ENCODE data around the gene TUBA1A. TPM values are rescaled to one million over a fixed set of nuclear protein-coding genes. Genes with fewer than 3 reads are reported as not detected.
"Not testable (repeated sequence)": the region's sequence is repeated elsewhere in the genome, so short reads cannot be mapped to it uniquely, and the experiment has no call there.

The TUBA1A gene
- total RNA-seq, 2 donors from 2014 or later, result 166 to 298 TPM

DNA sequence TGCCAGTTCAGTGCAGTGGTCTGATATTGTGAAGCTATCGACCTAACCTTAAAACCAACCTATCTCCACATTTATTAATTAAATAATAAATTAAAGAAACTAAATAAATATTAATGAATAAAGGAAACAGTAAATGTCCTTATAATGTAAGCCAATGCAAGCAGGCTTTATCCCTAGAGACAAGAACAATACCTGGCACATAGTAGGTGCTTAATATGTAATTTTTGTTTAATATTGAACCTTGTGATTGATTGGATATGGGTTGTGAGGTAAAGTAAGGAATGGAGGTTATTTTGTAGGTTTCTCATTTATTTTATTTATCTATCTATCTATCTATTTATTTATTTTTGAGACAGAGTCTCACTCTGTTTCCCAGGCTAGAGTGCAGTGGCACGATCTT lies 49.9 kb downstream of the TUBA1A start:
- H3K4me3 ChIP-seq (ENCODE audit: low read length), result no peak overlapping the region
- H3K36me3 ChIP-seq (ENCODE audit: control insufficient read depth, insufficient read depth, low read length), result no peaks in the 10 kb centered on the region
- Mint-ChIP-seq H3K4me3 (no peak overlapping the region), H3K9me3 (no peaks in the 10 kb centered on the region), H3K36me3 (ENCODE audit: low read depth) (no peaks in the 10 kb centered on the region), H3K27ac (no peak overlapping the region), H3K4me1 (peaks cover 9% of the 10 kb centered on the region), H3K27me3 (ENCODE audit: insufficient read depth) (no peaks in the 10 kb centered on the region)
- no peak overlapping the region for H3K9ac ChIP-seq (ENCODE audit: extremely low read depth, low read length, poor library complexity, severe bottlenecking)
- H3K27ac ChIP-seq (ENCODE audit: low read depth, low read length), result no peak overlapping the region
- no peaks in the 10 kb centered on the region for H3K9me3 ChIP-seq (ENCODE audit: control insufficient read depth, low read length)
- WGBS, 2 experiments (ENCODE audit: insufficient coverage in 1 of 2, insufficient read length in 1 of 2), result 97 to 100% methylated on average over 1 of the region's 2 CpGs
- DNase-seq, result no peak
- no peaks in the 10 kb centered on the region for H3K27me3 ChIP-seq (ENCODE audit: control insufficient read depth, insufficient read depth, low read length, poor library complexity, severe bottlenecking)
- TF ChIP-seq, protein P1, sequence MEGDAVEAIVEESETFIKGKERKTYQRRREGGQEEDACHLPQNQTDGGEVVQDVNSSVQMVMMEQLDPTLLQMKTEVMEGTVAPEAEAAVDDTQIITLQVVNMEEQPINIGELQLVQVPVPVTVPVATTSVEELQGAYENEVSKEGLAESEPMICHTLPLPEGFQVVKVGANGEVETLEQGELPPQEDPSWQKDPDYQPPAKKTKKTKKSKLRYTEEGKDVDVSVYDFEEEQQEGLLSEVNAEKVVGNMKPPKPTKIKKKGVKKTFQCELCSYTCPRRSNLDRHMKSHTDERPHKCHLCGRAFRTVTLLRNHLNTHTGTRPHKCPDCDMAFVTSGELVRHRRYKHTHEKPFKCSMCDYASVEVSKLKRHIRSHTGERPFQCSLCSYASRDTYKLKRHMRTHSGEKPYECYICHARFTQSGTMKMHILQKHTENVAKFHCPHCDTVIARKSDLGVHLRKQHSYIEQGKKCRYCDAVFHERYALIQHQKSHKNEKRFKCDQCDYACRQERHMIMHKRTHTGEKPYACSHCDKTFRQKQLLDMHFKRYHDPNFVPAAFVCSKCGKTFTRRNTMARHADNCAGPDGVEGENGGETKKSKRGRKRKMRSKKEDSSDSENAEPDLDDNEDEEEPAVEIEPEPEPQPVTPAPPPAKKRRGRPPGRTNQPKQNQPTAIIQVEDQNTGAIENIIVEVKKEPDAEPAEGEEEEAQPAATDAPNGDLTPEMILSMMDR (conservative IDR thresholded peaks at IDR 0.05), result no peak
- no peaks in the 10 kb centered on the region for H3K4me1 ChIP-seq (ENCODE audit: control insufficient read depth, insufficient read depth, low read length)

DNA sequence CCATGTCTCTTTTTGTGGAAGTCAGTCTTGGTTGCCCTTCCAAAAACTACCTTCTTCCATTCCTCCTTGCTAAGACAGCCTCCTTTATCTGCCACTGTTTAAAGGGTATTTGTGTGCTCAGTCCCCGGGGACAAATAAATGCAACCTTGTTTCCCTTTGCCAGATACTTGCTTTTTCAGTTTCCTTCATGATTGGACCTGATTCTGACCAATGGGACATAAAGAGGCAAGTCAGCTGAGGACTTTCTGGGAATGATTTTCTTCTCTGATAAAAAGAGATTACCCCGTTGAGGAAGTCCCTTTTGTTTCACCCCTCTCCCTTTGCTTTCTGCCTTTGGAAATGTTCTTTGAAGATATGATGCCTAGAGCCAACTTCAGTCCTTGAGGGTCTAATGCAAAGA lies 50.3 kb downstream of the TUBA1A start:
- H3K9me3 ChIP-seq (ENCODE audit: control insufficient read depth, low read length), result no peaks in the 10 kb centered on the region
- Mint-ChIP-seq H3K27ac (no peak overlapping the region), H3K4me1 (peaks cover 9% of the 10 kb centered on the region), H3K36me3 (ENCODE audit: low read depth) (no peaks in the 10 kb centered on the region), H3K27me3 (ENCODE audit: insufficient read depth) (no peaks in the 10 kb centered on the region), H3K4me3 (no peak overlapping the region), H3K9me3 (no peaks in the 10 kb centered on the region)
- no peak overlapping the region for H3K4me3 ChIP-seq (ENCODE audit: low read length)
- H3K27me3 ChIP-seq (ENCODE audit: control insufficient read depth, insufficient read depth, low read length, poor library complexity, severe bottlenecking), result no peaks in the 10 kb centered on the region
- H3K9ac ChIP-seq (ENCODE audit: extremely low read depth, low read length, poor library complexity, severe bottlenecking), result no peak overlapping the region
- TF ChIP-seq, protein P1 (conservative IDR thresholded peaks at IDR 0.05), result no peak
- 76 to 80% methylated on average over 2 of the region's 2 CpGs for WGBS, 2 experiments (ENCODE audit: insufficient coverage in 1 of 2, insufficient read length in 1 of 2)
- H3K36me3 ChIP-seq (ENCODE audit: control insufficient read depth, insufficient read depth, low read length), result no peaks in the 10 kb centered on the region
- DNase-seq, result no peak
- H3K27ac ChIP-seq (ENCODE audit: low read depth, low read length), result no peak overlapping the region
- no peaks in the 10 kb centered on the region for H3K4me1 ChIP-seq (ENCODE audit: control insufficient read depth, insufficient read depth, low read length)

DNA sequence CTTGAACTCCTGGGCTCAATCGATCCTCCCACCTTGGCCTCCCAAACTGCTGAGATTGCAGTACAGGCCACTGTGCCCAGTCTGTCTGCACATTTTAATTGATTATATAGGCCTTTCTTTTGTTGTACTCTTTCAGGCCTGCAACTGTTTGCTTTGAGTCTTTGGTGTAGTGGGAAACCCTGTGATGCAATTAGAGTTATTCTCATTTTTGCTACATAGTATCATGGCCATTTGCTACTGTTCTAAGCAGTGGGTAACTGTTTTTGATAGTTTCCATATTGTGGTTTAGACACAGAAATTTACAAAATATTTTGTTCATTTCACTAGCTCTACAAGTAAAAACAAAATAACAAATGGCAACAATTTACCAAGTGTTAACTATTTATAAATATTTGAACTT lies 51.4 kb downstream of the TUBA1A start:
- Histone ChIP-seq H3K9me3 (ENCODE audit: control insufficient read depth, low read length) (no peaks in the 10 kb centered on the region), H3K9ac (ENCODE audit: extremely low read depth, low read length, poor library complexity, severe bottlenecking) (no peak overlapping the region), H3K27ac (ENCODE audit: low read depth, low read length) (no peak overlapping the region), H3K4me1 (ENCODE audit: control insufficient read depth, insufficient read depth, low read length) (no peaks in the 10 kb centered on the region), H3K27me3 (ENCODE audit: control insufficient read depth, insufficient read depth, low read length, poor library complexity, severe bottlenecking) (no peaks in the 10 kb centered on the region), H3K4me3 (ENCODE audit: low read length) (no peak overlapping the region), H3K36me3 (ENCODE audit: control insufficient read depth, insufficient read depth, low read length) (no peaks in the 10 kb centered on the region)
- Mint-ChIP-seq H3K9me3 (no peaks in the 10 kb centered on the region), H3K27ac (no peak overlapping the region), H3K36me3 (ENCODE audit: low read depth) (no peaks in the 10 kb centered on the region), H3K27me3 (ENCODE audit: insufficient read depth) (no peaks in the 10 kb centered on the region), H3K4me3 (no peak overlapping the region), H3K4me1 (peaks cover 9% of the 10 kb centered on the region)
- 96% methylated on average over 1 of the region's 1 CpG; no CpG with 5 or more reads in 1 of the 2 experiments for WGBS, 2 experiments (ENCODE audit: insufficient coverage in 1 of 2, insufficient read length in 1 of 2)
- TF ChIP-seq, protein P1 (conservative IDR thresholded peaks at IDR 0.05), result no peak
- no peak for DNase-seq

DNA sequence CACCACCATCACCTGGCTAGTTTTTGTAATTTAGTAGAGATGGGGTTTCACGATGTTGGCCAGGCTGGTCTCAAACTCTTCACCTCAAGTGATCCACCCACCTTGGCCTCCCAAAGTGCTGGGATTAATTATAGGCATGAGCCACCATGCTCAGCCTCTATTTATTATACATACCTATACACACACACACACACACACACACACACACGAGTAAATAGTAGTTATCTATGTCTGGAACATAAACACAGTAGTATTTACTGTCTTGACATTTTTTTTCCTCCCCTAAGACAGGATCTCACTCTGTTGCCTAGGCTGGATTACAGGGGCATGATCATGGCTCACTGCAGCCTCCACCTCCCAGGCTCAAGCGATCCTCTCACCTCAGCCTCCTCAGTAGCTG lies 51.9 kb downstream of the TUBA1A start:
- not testable (repeated sequence) for H3K27me3 ChIP-seq (ENCODE audit: control insufficient read depth, insufficient read depth, low read length, poor library complexity, severe bottlenecking); H3K36me3 ChIP-seq (ENCODE audit: control insufficient read depth, insufficient read depth, low read length); DNase-seq; H3K9me3 ChIP-seq (ENCODE audit: control insufficient read depth, low read length); H3K4me3 ChIP-seq (ENCODE audit: low read length); H3K27me3 Mint-ChIP-seq (ENCODE audit: insufficient read depth); H3K9me3 Mint-ChIP-seq; H3K27ac Mint-ChIP-seq; H3K9ac ChIP-seq (ENCODE audit: extremely low read depth, low read length, poor library complexity, severe bottlenecking); H3K4me3 Mint-ChIP-seq; H3K4me1 ChIP-seq (ENCODE audit: control insufficient read depth, insufficient read depth, low read length); H3K36me3 Mint-ChIP-seq (ENCODE audit: low read depth); H3K27ac ChIP-seq (ENCODE audit: low read depth, low read length)
- peaks cover 12% of the 10 kb centered on the region for H3K4me1 Mint-ChIP-seq
- 89 to 94% methylated on average over 1 to 3 of the region's 3 CpGs for WGBS, 2 experiments (ENCODE audit: insufficient coverage in 1 of 2, insufficient read length in 1 of 2)

All from endodermal cell (in vitro differentiated cells).